Activated naive CD4-positive, alpha-beta T cell treated with anti-CD3 and anti-CD28 coated beads, Interleukin-2, amount 50 U/mL, for 24 hours (primary cell): ENCODE data around the gene CDC37.

Source experiments
- H3K27ac Mint-ChIP-seq: one replicate; pipeline ENCODE4 v1.8.0; 2021; ENCODE audit warnings: mild to moderate bottlenecking, mixed read lengths
- H3K27me3 Mint-ChIP-seq: one replicate; pipeline ENCODE4 v1.8.0; 2021; ENCODE audit warnings: mixed read lengths
- H3K36me3 Mint-ChIP-seq: one replicate; pipeline ENCODE4 v1.8.0; 2021; ENCODE audit warnings: mixed read lengths
- H3K4me1 Mint-ChIP-seq: one replicate; pipeline ENCODE4 v1.8.0; 2021; ENCODE audit warnings: mixed read lengths
- H3K4me3 Mint-ChIP-seq: one replicate; pipeline ENCODE4 v1.8.0; 2021; ENCODE audit warnings: mild to moderate bottlenecking, mixed read lengths
- H3K9me3 Mint-ChIP-seq: one replicate; pipeline ENCODE4 v1.8.0; 2021; ENCODE audit warnings: mixed read lengths

The CDC37 gene

DNA sequence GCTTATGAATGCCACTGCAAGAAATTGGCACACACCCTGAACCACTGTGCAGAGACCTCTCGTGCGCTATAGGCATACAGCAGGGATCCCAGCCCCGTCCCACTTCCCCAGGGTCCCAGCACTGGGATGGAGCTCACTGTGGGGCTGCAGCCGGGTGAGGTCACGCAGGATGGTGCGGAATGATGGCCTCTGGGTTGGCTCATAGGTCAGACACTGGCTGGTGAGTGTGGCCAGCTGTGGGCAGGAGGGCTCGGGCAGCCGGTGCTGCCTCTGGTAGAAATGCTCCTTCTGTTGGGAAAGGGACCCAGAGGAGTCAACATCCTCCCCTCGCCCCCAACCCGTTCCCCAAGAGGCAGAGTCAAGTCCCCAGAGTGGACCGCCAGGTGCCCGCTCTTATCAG, 46.9 kb downstream of the CDC37 start:
- no peaks in the 10 kb centered on the region for H3K4me1 Mint-ChIP-seq

DNA sequence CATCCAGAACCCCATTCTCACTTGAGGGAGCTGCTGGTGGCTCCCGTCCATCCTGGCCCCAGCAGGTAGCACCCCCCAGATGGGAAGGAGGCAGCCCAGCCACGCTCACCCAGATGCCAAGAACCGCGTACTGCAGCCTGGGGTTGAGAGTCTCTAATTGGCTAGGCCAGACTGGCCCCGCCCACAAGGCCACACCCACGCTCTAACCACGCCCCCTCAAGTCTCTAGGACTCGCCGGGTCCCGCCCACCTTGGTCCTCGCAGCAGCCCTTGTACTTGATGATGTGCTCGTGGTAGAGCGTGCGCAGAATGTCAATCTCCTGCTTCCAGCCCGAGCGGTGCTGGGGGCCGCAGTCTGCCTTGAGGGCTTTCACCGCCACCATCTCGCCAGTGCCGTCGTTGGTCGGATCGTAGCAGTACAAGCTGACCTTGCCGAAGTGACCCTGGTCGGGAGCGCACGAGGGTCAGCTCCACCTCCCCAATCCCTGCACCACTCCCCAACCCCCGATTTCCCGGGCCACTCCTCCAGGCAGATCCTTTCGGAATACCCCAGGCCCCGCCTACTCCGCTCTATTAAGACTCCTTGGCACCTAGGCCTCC, 49.5 kb downstream of the CDC37 start:
- Mint-ChIP-seq H3K4me3 (no peak overlapping the region), H3K27me3 (no peaks in the 10 kb centered on the region), H3K27ac (peak overlapping the region; percentile 17), H3K36me3 (peaks cover 8% of the 10 kb centered on the region), H3K9me3 (no peaks in the 10 kb centered on the region), H3K4me1 (no peaks in the 10 kb centered on the region)

More for the DNA sequence above, 46.9 kb downstream of the CDC37 start:
- no peaks in the 10 kb centered on the region for H3K9me3 Mint-ChIP-seq
- no peaks in the 10 kb centered on the region for H3K27me3 Mint-ChIP-seq
- no peak overlapping the region for H3K4me3 Mint-ChIP-seq
- peaks cover 6% of the 10 kb centered on the region for H3K36me3 Mint-ChIP-seq
- no peak overlapping the region for H3K27ac Mint-ChIP-seq

DNA sequence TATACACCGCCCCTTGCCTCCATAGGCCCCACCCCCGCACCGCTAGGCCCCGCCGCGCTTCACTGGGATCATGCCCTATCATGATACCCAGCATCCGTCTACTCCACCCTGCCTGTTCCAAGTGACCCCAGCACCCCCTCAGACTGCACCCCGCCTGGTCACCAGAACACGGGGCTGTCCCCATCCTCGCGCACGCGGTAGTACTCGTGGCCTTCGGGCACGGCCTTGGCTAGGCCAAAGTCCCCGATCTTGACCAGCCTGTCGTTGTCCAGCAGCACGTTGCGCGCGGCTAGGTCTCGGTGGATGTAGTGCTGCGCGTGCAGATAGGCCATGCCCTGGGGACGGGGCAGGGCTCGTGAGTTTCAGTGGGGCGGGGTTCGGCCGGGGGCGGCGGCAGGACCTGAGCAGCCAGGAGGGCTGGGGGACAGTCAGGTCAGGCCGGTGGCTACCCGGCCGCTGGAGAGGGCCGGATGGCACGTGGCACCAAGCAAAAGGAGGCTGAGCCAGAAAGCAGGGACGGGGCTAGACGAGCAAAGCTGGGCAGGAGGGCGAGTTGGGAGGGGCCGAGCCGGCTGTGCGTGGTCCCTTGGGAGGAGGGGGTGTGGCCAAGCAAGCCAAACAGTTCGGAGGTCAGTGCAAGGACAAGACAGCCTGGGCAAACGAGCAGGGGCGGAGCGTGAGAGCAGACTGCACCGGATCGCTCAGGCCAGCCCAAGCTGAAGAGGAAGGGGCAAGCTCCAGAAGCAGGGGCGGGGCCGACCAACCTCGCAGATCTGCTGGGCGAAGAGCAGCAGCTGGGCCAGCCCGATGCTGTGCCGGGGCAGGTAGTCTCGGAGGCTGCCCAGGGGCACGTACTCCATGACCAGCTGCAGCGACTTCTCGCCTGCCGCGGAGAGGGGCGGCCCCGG, 50.3 kb downstream of the CDC37 start:
- H3K4me3 Mint-ChIP-seq = no peak overlapping the region
- no peaks in the 10 kb centered on the region for H3K27me3 Mint-ChIP-seq
- no peak overlapping the region for H3K27ac Mint-ChIP-seq
- H3K36me3 Mint-ChIP-seq = peaks cover 8% of the 10 kb centered on the region
- H3K9me3 Mint-ChIP-seq = no peaks in the 10 kb centered on the region
- no peaks in the 10 kb centered on the region for H3K4me1 Mint-ChIP-seq

DNA sequence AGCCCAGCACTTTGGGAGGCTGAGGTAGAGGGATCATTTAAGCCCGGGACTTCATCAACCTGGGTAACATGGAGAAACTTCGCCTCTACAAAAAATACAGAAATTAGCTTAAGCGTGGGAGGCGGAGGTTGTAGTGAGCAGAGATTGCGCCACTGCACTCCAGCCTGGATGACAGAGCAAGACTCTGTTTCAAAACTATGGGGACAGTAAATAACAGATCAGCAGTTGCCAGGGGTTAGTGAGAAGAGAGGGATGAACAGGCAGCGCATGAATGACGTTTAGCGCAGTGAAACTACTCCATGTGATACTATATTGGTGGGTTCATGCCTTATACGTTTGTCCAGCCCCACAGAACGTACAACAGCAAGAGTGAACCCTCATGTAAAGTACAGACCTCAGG, 56.8 kb downstream of the CDC37 start:
- Mint-ChIP-seq H3K4me3 (no peak overlapping the region), H3K27ac (no peak overlapping the region), H3K27me3 (no peaks in the 10 kb centered on the region), H3K4me1 (no peaks in the 10 kb centered on the region), H3K9me3 (no peaks in the 10 kb centered on the region), H3K36me3 (peaks cover 2% of the 10 kb centered on the region)

DNA sequence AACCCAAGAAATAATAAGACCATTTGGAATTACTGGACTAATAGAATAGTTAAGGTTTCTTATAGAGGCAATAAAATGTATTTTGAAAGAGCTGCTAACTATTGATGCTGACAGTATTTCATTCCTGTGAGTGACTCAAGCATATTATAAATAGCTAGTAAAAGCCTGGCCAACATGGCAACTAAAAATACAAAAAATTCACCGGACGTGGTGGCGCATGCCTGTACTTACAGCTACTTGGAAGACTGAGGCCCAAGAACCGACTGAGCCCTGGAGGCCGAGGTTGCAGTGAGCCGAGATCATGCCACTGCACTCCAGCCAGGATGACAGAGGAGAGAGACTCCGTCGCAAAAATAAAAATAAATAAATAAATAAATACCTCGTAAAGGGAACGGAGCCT, 58.6 kb downstream of the CDC37 start:
- Mint-ChIP-seq H3K36me3 (no peaks in the 10 kb centered on the region), H3K27ac (no peak overlapping the region), H3K9me3 (no peaks in the 10 kb centered on the region), H3K4me1 (peaks cover 8% of the 10 kb centered on the region), H3K27me3 (no peaks in the 10 kb centered on the region), H3K4me3 (no peak overlapping the region)

DNA sequence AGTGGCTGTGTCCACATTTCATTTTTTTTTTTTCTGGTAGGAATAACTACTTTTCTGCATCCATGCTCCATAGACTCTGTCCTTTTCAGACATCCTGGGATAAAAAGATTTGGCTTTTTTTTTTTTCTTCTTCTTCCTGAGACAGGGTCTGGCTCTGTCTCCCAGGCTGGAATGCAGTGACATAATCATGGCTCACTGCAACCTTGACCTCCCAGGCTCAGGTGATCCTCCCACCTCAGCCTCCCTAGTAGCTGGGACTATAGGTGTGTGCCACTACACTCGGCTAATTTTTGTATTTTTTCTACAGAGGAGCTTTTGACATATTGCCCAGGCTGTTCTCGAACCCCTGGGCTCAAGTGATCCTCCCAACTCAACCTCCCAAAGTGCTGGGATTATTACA, 59.8 kb downstream of the CDC37 start:
- H3K4me1 Mint-ChIP-seq = peaks cover 21% of the 10 kb centered on the region
- no peak overlapping the region for H3K27ac Mint-ChIP-seq
- H3K4me3 Mint-ChIP-seq = no peak overlapping the region
- H3K9me3 Mint-ChIP-seq = no peaks in the 10 kb centered on the region
- no peaks in the 10 kb centered on the region for H3K27me3 Mint-ChIP-seq
- H3K36me3 Mint-ChIP-seq = no peaks in the 10 kb centered on the region
